Spleen (tissue), 7 donors: ENCODE data around the gene CCDC122.

Experiments used
- CTCF ChIP-seq, 11 experiments: fragments of 200-600 bp in 7 of 11; fragments of 450-650 bp in 4 of 11; sonication (generic) in 4 of 11; IDR thresholded peaks in 8 of 11; conservative IDR thresholded peaks in 3 of 11; 1 replicate in 7 of 11; 2 replicates in 4 of 11; pipeline versions ENCODE4 v1.4.0 to v1.8.0; 2016 to 2021; ENCODE audit warnings: antibody characterized with exemption in 11 of 11, inconsistent platforms in 4 of 11, mild to moderate bottlenecking in 1 of 11
- POLR2AphosphoS5 ChIP-seq, 3 donors: sonication (generic); formaldehyde crosslinking; IDR thresholded peaks; one replicate each; pipeline ENCODE4 v1.5.1; 2017; ENCODE audit warnings: antibody characterized with exemption in 3 of 3
- donor health status: DM: no; HTN: no; CAD: no; lungs with moderate emphysema.
- donor health status: DM: no; HTN: no; CAD: no.
- donor health status: DM: no; HTN: no; CAD: no.

DNA sequence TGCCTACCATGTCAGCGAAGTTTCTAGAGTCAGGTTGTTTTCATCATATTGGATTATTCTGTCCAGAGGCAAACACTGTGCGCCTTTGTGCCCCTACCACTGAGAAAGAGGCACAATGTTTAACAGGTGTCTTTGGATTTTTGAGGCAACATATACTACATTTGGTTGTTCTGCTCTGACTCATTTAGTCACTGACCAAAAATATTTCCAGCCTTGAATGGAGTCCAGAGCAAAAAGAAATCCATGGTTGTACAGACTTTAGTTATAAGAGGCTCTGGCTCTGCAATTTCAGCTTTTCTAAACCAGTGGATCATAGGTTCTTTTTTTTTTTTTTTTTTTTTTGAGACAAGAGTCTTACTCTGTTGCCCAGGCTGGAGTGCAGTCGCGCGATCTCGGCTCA lies 35.9 kb upstream of the CCDC122 start:
- TF ChIP-seq CTCF (IDR thresholded peaks at IDR 0.05 in 8 of 11, conservative IDR thresholded peaks at IDR 0.05 in 3 of 11) (no peak), POLR2AphosphoS5 (IDR thresholded peaks at IDR 0.05) (no peak)
